HG03575 (cell line): ENCODE measurements around the gene PCDHB6.
"Not testable (repeated sequence)": the region's sequence is repeated elsewhere in the genome, so short reads cannot be mapped to it uniquely, and the experiment has no call there.

Experiments used
- ATAC-seq: cut with Tn5 transposase; IDR thresholded peaks from one replicate; pipeline ENCODE4 v1.9.1; 2021; ENCODE audit not compliant: unreplicated experiment, insufficient number of reproducible peaks, low FRiP score; ENCODE audit errors: extremely low read depth

The PCDHB6 gene

DNA sequence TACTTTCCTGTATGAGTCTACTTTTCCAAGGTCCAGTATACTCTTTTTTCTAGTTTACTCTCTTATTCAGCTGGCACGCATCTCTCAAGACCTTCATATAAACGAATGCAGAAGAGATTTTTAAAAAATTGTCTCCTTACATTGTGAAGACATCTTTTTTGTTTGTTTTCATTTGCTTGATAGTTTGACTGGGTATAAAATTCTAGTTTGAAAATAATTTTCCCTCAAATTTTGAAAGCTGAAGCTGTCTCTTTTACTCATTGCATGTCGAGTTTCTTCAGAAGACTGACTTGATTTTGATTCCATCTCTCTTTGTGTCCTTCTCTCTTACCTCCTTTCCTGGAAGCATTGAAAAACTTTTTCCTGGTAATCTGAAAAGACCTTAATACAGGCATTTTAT lies 46.5 kb downstream of the PCDHB6 start:
- no peak for ATAC-seq

DNA sequence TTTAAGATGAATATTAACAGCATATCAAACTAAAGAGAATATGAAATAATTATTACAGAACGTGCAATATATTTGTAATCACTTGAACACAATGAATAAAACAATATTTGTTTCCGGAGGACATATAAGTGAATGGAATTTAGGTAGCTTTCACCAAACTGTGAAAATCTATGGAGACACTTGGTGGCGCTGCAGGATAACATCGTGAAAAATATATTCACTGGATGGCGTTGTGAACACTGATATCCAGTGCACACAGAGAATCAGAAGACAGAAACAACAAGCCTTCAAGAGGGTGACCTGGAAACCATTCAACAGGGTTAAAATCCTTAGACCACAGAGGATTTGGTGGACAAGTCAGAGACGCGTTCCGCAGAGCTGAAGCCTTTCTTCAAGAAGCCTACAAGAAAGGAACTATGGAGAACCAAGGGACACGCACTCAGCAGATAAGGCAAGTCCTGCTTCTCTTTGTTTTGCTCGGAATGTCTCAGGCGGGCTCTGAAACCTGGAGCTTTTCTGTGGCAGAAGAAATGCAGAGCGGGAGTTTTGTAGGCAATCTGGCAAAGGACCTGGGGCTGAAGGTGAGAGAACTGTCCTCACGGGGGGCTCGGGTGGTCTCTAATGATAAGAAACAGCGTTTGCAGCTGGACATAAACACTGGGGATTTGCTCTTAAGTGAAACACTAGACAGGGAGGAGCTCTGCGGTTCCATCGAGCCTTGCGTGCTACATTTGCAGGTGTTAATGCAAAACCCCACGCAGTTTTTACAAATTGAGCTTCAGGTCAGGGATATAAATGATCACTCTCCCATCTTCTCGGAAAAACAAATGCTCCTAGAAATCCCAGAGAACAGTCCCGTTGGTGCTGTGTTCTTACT lies 49.7 kb downstream of the PCDHB6 start, which contains the start of gene PCDHB11:
Gene PCDHB11 (plus strand): TSS at position 269 of the 877 bp plus-strand sequence. CDS start 148 bp downstream, at position 417.
- ATAC-seq, result no peak

DNA sequence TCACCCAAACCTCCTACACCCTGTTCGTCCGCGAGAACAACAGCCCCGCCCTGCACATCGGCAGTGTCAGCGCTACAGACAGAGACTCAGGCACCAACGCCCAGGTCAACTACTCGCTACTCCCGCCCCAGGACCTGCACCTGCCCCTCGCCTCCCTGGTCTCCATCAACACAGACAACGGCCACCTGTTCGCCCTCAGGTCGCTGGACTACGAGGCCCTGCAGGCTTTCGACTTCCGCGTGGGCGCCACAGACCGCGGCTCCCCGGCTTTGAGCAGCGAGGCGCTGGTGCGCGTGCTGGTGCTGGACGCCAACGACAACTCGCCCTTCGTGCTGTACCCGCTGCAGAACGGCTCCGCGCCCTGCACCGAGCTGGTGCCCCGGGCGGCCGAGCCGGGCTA lies 51.3 kb downstream of the PCDHB6 start:
- ATAC-seq, result not testable (repeated sequence)

DNA sequence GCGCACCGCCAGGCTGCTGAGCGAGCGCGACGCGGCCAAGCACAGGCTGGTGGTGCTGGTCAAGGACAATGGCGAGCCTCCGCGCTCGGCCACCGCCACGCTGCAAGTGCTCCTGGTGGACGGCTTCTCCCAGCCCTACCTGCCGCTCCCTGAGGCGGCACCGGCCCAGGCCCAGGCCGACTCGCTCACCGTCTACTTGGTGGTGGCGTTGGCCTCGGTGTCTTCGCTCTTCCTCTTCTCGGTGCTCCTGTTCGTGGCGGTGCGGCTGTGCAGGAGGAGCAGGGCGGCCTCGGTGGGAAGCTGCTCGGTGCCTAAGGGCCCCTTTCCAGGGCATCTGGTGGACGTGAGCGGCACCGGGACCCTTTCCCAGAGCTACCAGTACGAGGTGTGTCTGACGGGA lies 51.8 kb downstream of the PCDHB6 start:
- ATAC-seq, result not testable (repeated sequence)
